Adipose tissue (tissue), 3 donors: Measurements from ENCODE around the gene TSPY8. TPM values are rescaled to one million over a fixed set of nuclear protein-coding genes. Genes with fewer than 3 reads are reported as not detected.
"Not testable (repeated sequence)": the region's sequence is repeated elsewhere in the genome, so short reads cannot be mapped to it uniquely, and the experiment has no call there.

ENCODE experiments used
- H3K27ac ChIP-seq: one replicate; pipeline ENCODE4 v1.5.1; 2013; ENCODE audit warnings: low read depth, low read length
- WGBS, 3 donors: extraction: QIAGEN DNeasy Blood & Tissue Kit; methylation state at CpG; one replicate each; pipeline ENCODE4 v1.1.7; 2013; 5-methylcytosine and 5-hydroxymethylcytosine counted together
- polyA plus RNA-seq, 3 donors: library from polyadenylated mRNA; stranded (reverse); fragments of 200-250 nt; gene quantifications; one replicate each; pipeline ENCODE4 v1.2.3, GENCODE V29; 2013
- donor health status: healthy with polysubstance abuse.
- donor health status: Bipolar disorder and iron deficiency.
- donor health status: healthy.

The TSPY8 gene
- not detected for polyA plus RNA-seq

GRCh38 chrY:9357497-9357896, at the start of gene TSPY8:
Gene TSPY8 (plus strand): TSS chrY:9357797. CDS start chrY:9357843, 46 bp downstream.
- H3K27ac ChIP-seq: not testable (repeated sequence)
- 94% methylated on average over 6 of the region's 25 CpGs; no CpG with 5 or more reads in 2 of the 3 donors for WGBS, 3 donors

GRCh38 chrY:9320996-9321395, 36.6 kb upstream of the TSPY8 start:
- 56 to 65% methylated on average over 5 to 7 of the region's 7 CpGs; no CpG with 5 or more reads in 1 of the 3 donors for WGBS, 3 donors

GRCh38 chrY:9337164-9337563, 20.4 kb upstream of the TSPY8 start, which contains the start of gene TSPY4:
Gene TSPY4 (plus strand): TSS chrY:9337464. CDS start chrY:9337510, 46 bp downstream.
- 84% methylated on average over 10 of the region's 26 CpGs; no CpG with 5 or more reads in 2 of the 3 donors for WGBS, 3 donors

More at GRCh38 chrY:9320996-9321395, 36.6 kb upstream of the TSPY8 start:
- H3K27ac ChIP-seq: no peak overlapping the region

GRCh38 chrY:9396527-9396926, 38.9 kb downstream of the TSPY8 start:
- H3K27ac ChIP-seq: not testable (repeated sequence)
- 87 to 89% methylated on average over 12 to 13 of the region's 26 CpGs; no CpG with 5 or more reads in 1 of the 3 donors for WGBS, 3 donors

More at GRCh38 chrY:9337164-9337563, 20.4 kb upstream of the TSPY8 start, which contains the start of gene TSPY4:
- H3K27ac ChIP-seq: not testable (repeated sequence)

- WGBS, 3 donors: no CpG with 5 or more reads among the region's 26 CpGs
- not testable (repeated sequence) for H3K27ac ChIP-seq
These were observed 40.5 kb downstream of the TSPY8 start, which contains the start of gene TSPY3 for GRCh38 chrY:9398121-9398520. Gene TSPY3 (plus strand): TSS chrY:9398421. CDS start chrY:9398467, 46 bp downstream.

Other genes with a start within 250 kb of the TSPY8 start
- gene TSPY4, start 20.3 kb upstream of the TSPY8 start, polyA plus RNA-seq: not detected
- not detected for gene TSPY3, start 40.6 kb downstream of the TSPY8 start, polyA plus RNA-seq
- gene TSPY1, start 109.2 kb downstream of the TSPY8 start, polyA plus RNA-seq: not detected
- not detected for gene TSPY9, start 129.5 kb downstream of the TSPY8 start, polyA plus RNA-seq
- not detected for gene TSPY10, start 170.1 kb downstream of the TSPY8 start, polyA plus RNA-seq